ENCODE results near the gene GOLT1B. TPM values are rescaled to one million over a fixed set of nuclear protein-coding genes. Genes with fewer than 3 reads are reported as not detected.

Gene GOLT1B
- polyA plus RNA-seq, 1 experiment, result 119 TPM

- CTCF ChIA-PET, result interaction anchor here (0.6 kb wide), 1 partner anchor 29 kb away, joined by 3 read pairs; no protein-coding TSS in a partner anchor
- no peaks in the 10 kb centered on the region for H3K36me3 ChIP-seq (ENCODE audit: control insufficient read depth, insufficient read depth, low read length)
- TF ChIP-seq CTCF (IDR thresholded peaks at IDR 0.05; ENCODE audit: insufficient read depth, low read depth, low read length), result no peak
- H3K27me3 ChIP-seq (ENCODE audit: control insufficient read depth, insufficient read depth, low read length), result peaks cover 2% of the 10 kb centered on the region; the same call in 1 of the 2 replicates
- DNase-seq (ENCODE audit: low read depth), result no peak
- no peak overlapping the region for H3K4me3 ChIP-seq (ENCODE audit: low read depth, low read length)
- POLR2A ChIA-PET, result no interaction called here
Observed at GRCh38 chr12:21539797-21540196, 38.2 kb downstream of the GOLT1B start.

DNA sequence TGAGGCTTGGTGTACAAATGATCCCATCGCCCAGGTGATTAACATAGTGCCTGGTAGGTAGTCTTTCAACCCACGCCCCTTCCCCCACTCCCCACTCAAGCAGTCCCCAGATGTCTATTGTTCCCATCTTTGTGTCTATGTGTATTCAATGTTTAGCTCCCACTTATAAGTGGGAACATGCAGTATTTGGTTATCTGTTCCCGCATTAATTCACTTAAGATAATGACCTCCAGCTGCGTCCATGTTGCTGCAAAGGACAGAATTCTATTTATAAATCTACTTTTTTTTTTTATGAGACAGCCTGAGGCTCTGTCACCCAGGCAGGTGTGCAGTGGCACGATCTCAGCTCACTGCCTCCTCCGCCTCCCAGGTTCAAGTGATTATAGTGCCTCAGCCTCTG lies 40.2 kb downstream of the GOLT1B start:
- Histone ChIP-seq H3K4me3 (ENCODE audit: low read depth, low read length) (no peak overlapping the region), H3K36me3 (ENCODE audit: control insufficient read depth, insufficient read depth, low read length) (no peaks in the 10 kb centered on the region), H3K27me3 (ENCODE audit: control insufficient read depth, insufficient read depth, low read length) (peaks cover 2% of the 10 kb centered on the region; the same call in 1 of the 2 replicates)
- no peak for TF ChIP-seq CTCF (IDR thresholded peaks at IDR 0.05; ENCODE audit: insufficient read depth, low read depth, low read length)
- DNase-seq (ENCODE audit: low read depth), result no peak
- ChIA-PET POLR2A (no interaction called here), CTCF (no interaction called here)

DNA sequence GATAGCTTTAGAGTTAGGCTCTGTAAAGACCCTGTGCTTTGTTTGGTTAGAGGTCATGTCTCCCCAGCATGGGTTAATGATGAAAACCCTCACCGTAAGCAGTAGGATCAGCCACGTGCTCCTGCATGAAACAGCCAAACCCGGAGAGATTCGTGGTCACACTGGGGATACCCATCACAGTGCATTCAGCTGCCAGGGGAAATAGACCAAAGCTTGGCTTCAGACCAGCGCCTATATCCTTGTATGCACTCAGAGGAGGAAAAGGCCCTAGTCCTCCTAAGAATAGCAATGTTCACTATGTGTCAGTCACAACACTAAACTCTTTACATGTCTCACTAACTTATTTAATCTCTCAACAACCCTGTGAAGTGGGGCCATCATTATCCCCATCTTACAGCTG lies 40.8 kb downstream of the GOLT1B start:
- DNase-seq (ENCODE audit: low read depth), result no peak
- ChIA-PET POLR2A (no interaction called here), CTCF (interaction anchor here (0.9 kb wide), 1 partner anchor 9 kb away, joined by 3 read pairs; no protein-coding TSS in a partner anchor)
- Histone ChIP-seq H3K4me3 (ENCODE audit: low read depth, low read length) (no peak overlapping the region), H3K27me3 (ENCODE audit: control insufficient read depth, insufficient read depth, low read length) (peaks cover 2% of the 10 kb centered on the region; the same call in 1 of the 2 replicates), H3K36me3 (ENCODE audit: control insufficient read depth, insufficient read depth, low read length) (no peaks in the 10 kb centered on the region)
- no peak for TF ChIP-seq CTCF (IDR thresholded peaks at IDR 0.05; ENCODE audit: insufficient read depth, low read depth, low read length)

DNA sequence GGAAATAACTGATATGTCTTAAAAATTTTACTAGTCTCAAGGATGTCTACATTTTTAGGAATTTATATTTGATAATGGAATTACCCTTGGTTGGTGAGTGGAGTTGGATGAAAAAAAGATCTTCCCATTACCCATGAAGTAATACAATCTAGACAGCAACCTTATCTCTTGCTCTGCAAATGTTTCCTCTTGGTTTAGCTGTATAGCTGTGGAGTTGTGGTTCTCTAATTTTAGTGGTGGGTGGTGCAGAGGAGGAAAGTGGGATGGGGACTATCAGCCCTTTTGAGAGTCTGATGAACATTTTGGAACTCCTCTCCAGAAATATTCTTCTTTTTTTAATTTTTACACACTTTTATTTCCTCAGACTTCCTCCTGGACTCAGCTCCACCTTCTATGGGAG lies 41.6 kb downstream of the GOLT1B start:
- Histone ChIP-seq H3K36me3 (ENCODE audit: control insufficient read depth, insufficient read depth, low read length) (no peaks in the 10 kb centered on the region), H3K4me3 (ENCODE audit: low read depth, low read length) (no peak overlapping the region), H3K27me3 (ENCODE audit: control insufficient read depth, insufficient read depth, low read length) (peaks cover 2% of the 10 kb centered on the region; the same call in 1 of the 2 replicates)
- ChIA-PET POLR2A (no interaction called here), CTCF (interaction anchor here (0.9 to 1.2 kb wide), 2 partner anchors 10 to 12 kb away, joined by 3 read pairs; no protein-coding TSS in a partner anchor)
- no peak for TF ChIP-seq CTCF (IDR thresholded peaks at IDR 0.05; ENCODE audit: insufficient read depth, low read depth, low read length)
- no peak for DNase-seq (ENCODE audit: low read depth)

DNA sequence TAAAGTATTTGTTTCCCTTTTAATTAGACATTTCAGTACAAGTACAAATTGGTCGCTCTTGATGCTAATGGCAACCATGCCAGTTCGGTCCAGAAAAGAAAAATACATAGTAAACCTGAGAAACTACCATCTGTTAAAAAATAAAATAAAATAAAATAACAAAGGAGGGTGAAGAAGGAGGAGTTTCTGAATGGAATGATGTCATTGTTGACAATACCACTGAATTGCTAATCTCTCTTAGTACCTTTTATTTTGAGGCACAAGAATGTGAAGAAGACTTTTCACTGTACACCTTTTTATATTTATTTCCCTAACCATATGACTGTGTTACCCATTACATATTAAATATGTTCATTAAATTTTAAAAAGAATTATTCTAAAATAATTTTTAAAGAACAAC lies 44.0 kb downstream of the GOLT1B start:
- Histone ChIP-seq H3K36me3 (ENCODE audit: control insufficient read depth, insufficient read depth, low read length) (no peaks in the 10 kb centered on the region), H3K27me3 (ENCODE audit: control insufficient read depth, insufficient read depth, low read length) (peaks cover 2% of the 10 kb centered on the region; the same call in 1 of the 2 replicates), H3K4me3 (ENCODE audit: low read depth, low read length) (no peak overlapping the region)
- POLR2A ChIA-PET, result no interaction called here
- CTCF ChIA-PET, result no interaction called here
- no peak for TF ChIP-seq CTCF (IDR thresholded peaks at IDR 0.05; ENCODE audit: insufficient read depth, low read depth, low read length)
- no peak for DNase-seq (ENCODE audit: low read depth)

Measured in BJ (cell line).